NCI-H1048 (cell line): Measurements from ENCODE around the gene GJB2.
"Not testable (repeated sequence)": the region's sequence is repeated elsewhere in the genome, so short reads cannot be mapped to it uniquely, and the experiment has no call there.

Source experiments
- DNase-seq: peaks from one replicate; lab custom pipeline; 2025; lab: John Stamatoyannopoulos, UW

GJB2 gene

DNA sequence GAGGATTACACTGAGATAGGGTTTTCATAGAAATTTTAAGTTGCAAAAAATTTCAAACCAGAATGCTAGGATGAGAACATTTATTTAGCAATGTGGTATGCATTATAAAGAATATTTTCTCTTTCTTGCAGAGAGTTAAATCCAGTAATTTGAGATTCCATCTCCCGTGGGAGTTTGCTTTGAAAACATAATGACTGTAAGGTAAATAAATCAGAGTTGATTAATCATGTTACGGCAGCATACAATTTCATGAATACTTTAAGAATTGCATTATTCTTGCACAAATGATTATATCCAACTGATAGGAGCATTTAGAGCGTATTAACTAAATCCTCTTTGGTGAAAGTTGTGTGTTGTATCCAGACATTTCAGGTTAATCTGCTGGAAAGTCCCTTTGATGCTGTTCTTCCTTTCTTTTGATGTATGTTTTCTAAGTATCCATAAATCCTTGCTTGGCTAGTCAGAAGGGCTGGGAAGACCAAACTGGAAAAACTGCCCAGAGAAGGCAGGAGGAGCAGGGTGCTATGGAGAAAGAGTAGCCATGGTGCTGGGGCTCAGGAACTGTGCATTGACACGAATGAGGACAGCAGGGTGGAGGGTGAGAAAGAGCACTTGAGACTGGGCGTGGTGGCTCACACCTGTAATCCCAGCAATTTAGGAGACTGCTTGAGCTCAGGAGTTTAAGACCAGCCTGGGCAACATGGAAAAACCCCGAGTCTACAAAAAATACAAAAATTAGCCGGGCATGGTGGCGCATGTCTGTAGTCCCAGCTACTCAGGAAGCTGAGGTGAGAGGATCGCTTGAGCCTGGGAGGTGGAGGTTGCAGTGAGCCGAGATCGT, 27.1 kb downstream of the GJB2 start:
- DNase-seq, result no peak

DNA sequence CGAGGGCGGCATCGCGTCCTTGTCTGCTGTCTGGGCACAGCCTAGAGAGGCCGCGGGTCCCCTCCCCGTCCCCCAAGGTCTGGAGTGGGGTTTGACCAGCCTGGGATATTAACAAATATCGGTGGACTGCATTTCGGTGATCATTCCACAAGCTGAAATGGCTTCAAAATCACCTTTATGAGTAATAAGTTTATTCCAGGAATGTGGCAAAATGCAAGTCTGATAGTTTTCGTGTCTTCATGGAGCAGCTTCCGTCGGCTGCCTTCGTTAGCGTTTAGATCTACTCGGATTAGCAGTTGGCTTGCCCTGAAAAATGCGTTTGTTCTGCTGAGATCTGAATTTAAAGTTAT, 30.8 kb downstream of the GJB2 start:
- no peak for DNase-seq

DNA sequence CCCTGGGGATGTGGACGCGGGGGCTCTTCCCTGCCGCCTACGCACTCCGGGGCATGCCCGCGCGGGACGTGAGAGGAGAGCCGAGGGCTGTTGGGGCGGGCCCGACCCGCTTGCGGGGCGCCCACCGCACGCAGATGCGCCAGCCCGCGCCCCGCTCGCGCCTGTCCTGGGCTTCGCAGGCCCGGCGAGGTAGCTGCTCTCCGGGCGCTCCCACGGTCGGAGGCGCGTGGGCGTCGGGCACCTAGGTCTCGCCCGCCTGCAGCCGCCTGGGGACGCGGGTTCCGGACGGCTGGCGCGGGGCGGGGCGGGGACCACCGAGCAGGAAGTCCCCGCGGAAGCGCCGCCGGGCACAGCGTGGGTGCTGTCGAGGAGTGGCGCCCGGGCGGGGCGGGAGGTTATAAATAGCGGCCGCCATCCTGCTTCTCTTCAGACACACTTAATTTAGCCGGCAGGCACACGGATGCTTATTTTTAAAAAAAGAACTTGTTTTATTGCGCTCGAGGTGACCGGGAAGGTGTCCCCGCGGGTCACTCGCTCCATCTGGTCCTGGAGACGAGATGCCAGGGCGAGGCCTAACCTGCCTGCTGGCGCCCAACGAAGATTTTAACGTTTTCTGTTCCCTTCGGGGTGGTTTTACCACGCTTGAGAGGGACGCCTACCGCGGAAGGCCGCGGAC, 31.3 kb downstream of the GJB2 start:
- DNase-seq, result no peak

DNA sequence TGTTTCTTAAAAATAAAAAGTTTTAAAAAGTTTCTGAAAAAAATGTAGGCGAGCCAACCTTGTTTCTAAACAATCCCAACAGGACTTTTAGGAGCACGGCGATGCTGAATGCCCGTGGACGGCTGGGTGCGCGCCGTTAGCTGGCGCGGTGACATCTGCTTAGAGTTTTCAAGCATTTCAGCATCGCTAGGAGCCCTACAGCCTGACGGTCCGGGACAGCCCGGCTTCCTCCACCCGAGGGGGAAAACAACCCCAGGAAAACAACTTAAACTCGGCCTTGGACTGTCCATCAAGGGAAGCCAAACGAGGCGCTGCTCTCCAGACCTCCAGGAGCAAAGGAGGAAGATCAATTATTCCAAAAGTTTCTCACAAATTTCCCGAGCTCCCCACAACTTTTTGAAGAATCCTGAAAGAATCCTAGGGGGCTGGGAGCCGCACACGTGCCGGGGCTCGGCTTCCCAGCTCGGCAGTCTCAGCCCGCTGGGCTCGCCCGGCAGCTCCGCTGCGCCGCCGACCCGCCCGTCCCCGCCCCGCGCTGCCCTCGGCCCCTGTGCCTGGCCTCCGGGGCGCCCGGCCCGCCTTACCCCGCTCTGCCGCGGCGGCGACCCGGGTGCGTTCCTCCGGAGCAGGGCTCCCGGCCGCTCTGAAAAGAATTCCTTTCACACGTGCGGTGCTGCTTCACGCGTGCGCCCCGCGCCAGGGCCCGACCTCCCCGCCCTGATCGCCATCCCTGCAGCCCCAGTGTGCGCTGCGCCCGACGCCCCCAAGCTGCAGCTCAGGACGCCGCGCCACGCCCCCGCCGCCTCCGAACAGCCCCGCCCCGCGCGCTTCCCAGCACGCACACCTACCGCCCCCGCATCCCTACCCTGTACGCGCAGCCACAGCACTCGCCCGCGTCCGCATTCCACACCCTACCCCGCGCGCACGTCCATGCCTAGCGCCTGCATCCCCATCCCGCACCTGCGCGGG, 32.1 kb downstream of the GJB2 start, which contains the start of gene GJA3:
TSS of gene GJA3 (minus strand) at position 747 of the 969 bp plus-strand sequence. CDS start 17,764 bp downstream, outside the sequence.
- no peak for DNase-seq

DNA sequence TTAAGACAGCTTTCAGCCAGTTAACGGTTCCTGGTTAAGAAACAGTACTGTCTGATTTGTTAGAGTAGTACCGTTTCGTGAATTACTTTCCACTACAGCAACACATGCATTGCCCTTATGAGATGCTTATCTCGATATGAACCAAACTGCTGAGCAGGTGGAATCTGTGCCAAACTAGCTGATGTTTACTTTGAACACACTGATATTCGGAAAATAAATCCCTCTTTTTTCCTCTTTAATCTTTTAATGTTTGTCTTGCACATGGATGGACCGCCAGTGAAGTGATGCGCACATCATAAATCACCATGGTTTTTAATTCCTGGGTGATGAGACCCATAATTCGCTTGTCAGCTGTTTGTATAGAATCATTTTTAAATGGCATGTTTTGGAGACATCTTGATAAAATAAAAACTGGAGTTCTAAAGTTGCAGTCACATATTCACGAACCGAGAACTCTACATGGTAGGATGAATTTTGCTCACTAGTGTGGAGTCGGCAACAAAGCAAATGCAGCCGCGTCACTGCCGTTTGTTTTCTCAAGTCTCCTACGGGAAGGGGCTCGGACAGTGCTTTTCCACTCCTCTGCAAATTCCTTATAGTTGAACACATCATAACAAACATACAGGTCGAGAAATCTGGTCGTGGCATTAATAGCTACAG, 33.0 kb downstream of the GJB2 start:
- no peak for DNase-seq

DNA sequence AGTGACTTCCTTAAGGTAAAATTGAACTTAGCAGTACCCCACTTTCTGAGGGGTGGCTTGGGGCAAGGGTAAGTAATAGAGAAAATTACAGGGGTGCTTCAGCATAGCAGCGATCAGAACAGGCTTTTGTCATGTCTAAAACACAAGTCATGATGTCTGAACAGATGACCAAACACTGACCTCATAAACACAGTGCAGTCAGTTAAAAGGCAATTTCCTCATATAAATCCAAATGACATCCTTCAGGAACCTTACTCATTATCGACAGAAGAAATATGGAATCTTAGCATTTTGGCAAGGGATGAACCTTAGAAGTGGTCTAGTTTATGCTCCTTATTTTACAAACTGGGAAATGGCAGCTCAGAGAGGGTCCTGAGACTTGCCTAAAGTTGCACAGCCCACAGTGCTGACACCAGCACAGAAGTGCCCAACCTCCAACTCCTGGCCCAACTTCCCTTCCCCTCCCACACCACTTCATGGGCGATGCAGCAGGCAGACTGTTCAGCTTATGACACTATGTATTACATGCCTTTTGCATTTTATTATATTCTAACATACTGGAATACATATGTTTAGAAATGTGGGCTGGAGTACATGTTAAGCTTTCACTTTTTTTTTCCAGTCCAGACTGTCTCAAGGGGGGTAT, 35.5 kb downstream of the GJB2 start:
- no peak for DNase-seq

DNA sequence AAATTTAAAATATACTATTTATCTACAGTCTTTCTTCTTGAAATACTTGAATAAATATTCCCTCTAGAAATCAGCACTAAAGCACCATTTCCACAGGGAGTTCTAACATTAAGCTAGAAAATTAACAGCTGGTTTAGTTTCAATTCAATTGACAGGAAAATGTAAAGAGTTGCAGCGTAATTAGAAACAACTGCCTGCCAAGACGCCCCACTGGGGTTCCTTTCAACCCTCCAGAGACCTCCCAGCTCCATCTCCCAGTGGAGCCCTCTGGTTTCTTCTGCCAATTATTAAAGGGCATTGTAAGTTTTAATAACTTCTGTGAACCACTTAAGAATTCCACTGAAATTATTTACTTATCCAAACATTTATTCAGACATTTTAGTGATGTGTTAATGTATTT, 36.0 kb downstream of the GJB2 start:
- DNase-seq, result no peak

DNA sequence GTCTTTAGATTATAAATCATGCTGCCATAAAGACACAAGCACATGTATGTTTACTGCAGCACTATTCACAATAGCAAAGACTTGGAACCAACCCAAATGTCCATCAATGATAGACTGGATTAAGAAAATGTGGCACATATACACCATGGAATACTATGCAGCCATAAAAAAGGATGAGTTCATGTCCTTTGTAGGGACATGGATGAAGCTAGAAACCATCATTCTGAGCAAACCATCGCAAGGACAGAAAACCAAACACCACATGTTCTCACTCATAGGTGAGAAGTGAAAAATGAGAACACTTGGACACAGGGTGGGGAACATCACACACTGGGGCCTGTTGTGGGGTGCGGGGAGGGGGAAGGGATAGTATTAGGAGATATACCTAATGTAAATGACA, 39.4 kb downstream of the GJB2 start:
- not testable (repeated sequence) for DNase-seq

DNA sequence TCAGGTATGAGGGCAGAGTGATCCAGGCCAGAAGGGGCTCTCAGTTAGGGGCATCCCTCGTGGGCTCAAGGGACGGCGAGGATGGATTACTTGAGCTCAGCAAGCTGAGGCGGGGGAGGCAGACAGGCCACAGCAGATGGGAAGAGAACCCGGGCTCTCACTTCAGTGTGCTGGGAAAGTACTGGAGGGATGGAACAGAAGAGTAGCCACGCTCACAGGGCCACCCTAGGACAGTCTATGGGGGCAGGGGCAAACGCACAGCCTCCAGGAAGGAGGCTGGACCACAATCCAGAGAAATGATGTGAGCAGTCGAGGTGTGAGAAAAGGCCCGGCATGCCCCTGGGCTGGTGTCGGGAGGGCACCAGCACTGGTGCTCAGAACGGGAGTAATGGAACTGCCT, 41.1 kb downstream of the GJB2 start:
- DNase-seq, result no peak

DNA sequence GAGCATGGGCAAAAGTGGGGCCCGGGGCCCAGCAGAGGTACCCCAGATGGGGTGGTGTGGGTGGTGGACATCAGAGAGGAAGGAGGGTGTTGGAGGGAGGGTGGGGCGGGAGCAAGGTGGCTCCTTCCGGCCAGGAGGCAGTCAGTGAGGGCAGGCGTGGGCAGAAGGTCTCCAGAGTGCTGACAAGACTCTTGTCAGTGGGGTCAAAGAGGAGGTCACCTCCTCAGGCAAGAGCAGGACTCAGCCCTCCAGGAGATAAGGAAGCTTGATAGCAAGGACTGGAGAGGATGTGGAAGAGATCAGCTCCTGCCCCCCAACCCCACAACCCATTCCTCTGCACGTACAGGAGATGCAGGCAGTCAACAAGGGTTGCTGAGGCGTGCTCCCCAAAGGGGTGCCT, 41.7 kb downstream of the GJB2 start:
- no peak for DNase-seq

DNA sequence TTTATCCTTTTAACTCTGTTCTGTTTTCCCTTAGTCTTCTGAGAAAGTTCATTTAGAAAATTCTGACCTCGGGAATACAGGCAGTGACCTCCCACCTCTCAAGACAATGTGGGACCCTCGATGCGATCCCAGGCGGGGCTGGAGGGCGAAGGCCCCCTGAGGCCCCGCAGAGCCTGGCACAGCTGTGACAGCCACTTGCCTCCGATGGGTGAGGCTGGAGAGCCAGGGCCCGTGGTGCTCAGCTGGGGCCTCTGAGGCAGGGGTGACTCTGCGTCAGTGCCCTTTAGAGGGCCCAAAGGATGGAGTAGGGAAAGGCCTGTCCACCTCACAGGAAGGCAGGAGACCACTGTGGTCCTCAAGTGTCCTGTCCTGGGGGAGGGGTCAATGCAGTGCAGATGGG, 42.2 kb downstream of the GJB2 start:
- no peak for DNase-seq

DNA sequence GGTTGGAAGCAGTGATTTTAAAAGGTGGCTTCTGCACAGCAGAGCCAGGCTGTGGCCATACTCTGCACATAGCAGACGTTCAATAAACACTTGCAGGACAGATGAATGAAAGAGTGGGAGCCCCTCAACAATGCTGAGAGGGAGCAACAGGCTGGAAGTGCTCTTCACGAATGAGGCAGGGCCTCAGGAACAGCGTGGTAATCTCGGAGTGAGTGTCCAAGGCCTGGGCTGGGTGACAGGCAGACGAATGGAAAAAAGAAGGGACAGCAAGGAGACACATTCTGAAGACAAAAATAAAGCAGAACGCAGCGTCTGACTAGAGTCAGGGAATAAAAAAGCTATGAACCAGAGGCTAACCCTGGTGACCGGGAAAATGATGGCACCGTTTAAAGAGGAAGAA, 43.0 kb downstream of the GJB2 start:
- DNase-seq, result no peak

DNA sequence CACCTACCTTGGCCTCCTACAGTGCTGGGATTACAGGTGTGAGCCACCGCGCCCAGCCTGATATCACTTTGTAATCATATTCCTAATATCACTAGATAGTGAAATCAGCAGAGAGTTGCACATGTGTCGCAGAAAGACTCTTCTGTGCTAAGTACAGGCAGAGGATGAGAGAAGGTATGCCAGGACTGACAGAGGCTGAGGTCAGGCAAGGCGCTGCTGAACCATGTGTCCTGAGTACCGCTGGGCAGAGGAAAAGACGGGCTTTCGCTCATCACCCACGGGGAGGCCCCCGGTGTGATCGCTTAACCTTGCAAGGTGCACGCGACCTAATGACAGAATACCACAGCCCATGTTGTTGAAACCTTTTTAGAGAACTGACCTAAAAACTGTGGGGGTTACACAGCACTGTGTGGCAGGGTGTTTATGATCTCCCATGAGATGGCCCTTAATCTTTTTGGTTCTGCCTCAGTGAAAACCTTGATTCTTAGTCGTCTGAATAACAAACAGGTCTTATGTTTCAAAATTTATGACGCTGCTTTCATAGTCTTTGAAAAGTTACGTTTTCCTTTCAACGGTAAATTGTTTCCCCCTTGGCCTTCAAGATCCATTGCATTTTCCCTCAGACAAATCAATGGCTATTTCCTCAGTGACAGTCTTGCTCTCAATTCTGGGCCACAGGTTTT, 44.1 kb downstream of the GJB2 start:
- no peak for DNase-seq

DNA sequence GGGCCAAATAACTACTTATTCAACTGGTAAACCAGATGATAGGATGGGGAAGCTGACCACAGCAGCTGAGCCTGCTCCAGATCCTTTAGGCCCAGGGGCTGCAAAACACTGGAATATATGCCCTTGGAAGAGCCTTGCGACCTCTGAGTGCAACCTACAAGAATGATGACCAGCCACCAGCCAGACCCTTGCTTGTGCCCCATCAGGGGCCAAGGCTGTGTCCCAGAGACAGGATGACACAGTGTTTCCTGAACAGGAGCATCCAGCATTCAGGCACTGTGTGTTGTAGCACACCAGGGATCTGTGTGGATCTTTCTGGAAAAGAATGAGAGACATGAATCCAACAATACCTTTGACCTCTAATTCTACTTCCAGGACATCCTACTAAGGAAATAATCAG, 46.4 kb downstream of the GJB2 start:
- no peak for DNase-seq

DNA sequence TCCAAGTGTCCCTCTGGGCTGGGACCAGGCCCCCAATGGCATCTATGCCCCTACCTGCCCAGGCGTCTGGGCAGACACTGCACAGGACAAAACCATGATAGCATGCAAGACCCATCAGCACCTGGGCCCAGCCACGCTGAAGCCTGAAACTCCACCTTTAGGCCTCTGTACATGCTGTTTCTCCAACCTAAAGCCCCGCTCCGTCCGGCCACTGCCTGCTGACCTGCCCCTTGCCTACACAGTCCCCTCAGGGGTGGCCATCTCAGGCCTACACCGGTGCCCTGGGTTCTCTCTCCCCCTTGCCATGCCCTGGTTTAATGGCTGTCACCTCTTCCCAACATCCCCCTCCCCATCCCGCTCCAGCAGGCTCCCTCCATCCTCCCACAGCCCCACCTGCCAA, 47.2 kb downstream of the GJB2 start:
- no peak for DNase-seq

DNA sequence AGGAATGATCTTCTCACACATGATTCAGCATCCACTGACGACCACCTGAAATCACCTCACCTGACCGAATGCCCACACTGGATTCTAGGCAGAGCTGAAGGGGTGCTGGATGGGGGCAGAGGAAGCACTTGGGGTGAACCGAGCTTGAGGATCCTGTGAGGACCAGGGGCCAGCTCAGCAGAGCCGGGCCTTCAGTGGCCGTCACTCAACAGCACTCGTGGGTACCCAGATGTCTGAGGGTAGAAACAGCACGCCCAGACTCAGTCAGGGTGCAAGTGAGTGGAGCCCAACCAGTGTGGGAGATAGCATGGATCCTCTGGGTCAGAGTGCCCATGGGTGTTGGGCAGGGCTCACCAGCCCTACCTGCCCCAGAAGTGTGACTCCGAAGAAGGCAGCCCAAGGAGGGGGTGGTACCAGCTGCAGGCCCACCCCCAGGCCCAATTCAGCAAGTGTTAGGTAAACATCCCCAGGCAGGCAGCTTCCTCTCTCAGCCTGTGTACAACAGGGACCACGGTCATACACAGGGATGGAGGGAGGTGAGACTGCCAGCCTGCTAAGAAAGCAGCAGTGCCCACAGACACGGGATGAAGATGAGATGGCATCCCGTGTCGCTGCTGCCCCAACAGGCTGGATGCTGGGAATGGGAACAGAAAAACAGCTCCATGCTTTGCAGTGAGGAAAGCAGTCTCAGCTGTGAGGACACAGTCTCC, 48.4 kb downstream of the GJB2 start:
- DNase-seq, result no peak

DNA sequence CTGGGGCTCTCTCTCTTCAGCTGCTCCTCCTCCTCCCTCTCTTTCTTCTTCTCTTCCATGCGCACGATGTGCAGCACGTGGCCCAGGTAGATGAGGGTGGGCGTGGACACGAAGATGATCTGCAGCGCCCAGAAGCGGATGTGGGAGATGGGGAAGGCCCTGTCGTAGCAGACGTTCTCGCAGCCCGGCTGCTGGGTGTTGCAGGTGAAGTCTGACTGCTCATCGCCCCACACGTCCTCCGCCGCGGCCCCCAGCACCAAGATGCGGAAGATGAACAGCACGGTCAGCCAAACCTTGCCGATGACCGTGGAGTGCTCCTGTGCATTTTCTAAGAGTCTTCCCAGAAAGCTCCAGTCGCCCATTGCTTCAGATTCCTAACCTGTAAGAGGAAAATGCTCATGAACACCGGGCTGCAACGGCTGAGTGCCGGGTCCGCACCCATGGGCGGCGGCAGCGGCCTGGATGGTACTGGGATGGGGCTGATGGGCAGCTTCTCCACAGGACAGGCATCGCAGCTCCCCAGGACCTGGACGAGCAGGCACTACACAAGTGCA, 49.7 kb downstream of the GJB2 start:
- DNase-seq, result no peak

DNA sequence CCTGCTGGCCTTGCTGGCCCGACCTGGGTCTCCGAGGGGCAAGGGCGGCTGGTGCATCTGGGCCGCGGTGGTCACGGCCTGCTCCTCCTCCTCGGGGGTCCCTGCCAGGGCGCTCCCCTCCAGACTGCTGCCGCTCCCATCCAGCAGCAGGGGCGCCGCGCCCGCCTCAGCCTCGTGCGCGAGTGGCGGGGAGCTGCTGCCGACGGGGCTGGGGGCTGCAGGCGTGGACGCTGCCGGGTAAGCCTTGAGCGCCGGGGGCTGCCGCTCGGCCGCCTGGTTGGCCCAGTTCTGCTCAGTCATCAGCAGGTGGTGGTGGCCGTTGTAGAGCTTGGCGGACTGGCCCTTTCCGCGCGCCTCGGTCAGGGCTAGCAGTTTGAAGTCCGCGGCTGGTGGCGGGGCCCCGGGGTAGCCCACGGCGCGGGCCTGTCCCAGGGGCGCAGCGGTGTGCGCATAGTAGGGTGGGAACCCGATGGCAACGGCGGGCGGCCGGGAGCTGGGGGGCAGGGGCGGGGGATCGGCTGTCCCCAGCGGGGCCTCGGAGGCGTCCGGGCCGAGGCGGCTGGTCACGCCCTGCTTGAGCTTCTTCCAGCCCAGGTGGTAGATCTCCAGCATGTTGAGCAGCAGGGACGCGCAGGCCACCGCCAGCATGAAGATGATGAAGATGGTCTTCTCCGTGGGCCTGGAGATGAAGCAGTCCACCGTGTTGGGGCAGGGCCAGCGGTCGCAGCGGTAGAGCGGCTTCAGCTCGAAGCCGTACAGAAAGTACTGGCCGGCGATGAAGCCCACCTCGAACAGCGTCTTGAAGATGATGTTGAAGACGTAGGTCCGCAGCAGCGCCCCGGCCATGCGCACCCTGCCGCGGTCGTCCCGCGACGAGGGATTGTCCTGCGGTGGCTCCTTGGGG, 50.5 kb downstream of the GJB2 start:
- no peak for DNase-seq
